HG02588 (cell line): Measurements from ENCODE around the gene IHH.

Source experiments
- ATAC-seq: cut with Tn5 transposase; IDR thresholded peaks from one replicate; pipeline ENCODE4 v1.9.1; 2021; ENCODE audit warnings: mild to moderate bottlenecking, moderate library complexity; ENCODE audit not compliant: unreplicated experiment

The IHH gene

GRCh38 chr2:219076253-219076652, 15.5 kb upstream of the IHH start:
- no peak for ATAC-seq

- ATAC-seq: no peak
Observed at GRCh38 chr2:219073413-219074129, 12.8 kb upstream of the IHH start.

GRCh38 chr2:219072741-219073250, 12.1 kb upstream of the IHH start:
- ATAC-seq: no peak

GRCh38 chr2:219071131-219071816, 10.6 kb upstream of the IHH start:
- ATAC-seq: no peak

- no peak for ATAC-seq
Observed at GRCh38 chr2:219065484-219065883, 4.8 kb upstream of the IHH start.

GRCh38 chr2:219062081-219062480, 1.4 kb upstream of the IHH start:
- ATAC-seq: no peak

GRCh38 chr2:219059725-219060682, 717 bp downstream of the IHH start:
- ATAC-seq: no peak

GRCh38 chr2:219059375-219059724, 1.4 kb downstream of the IHH start:
- no peak for ATAC-seq

GRCh38 chr2:219058541-219059374, 2.0 kb downstream of the IHH start:
- no peak for ATAC-seq

GRCh38 chr2:219057709-219058540, 2.8 kb downstream of the IHH start:
- peak; percentile 81 for ATAC-seq

- no peak for ATAC-seq
Observed at GRCh38 chr2:219056896-219057708, 3.6 kb downstream of the IHH start.

- no peak for ATAC-seq
Observed at GRCh38 chr2:219056176-219056895, 4.4 kb downstream of the IHH start.

- ATAC-seq: no peak
Observed at GRCh38 chr2:219054956-219055903, 5.5 kb downstream of the IHH start.

- ATAC-seq: no peak
Observed at GRCh38 chr2:219049282-219049681, 11.4 kb downstream of the IHH start.

GRCh38 chr2:219045937-219046550, 14.7 kb downstream of the IHH start:
- no peak for ATAC-seq

GRCh38 chr2:219042750-219043149, 18.0 kb downstream of the IHH start:
- no peak for ATAC-seq

- no peak for ATAC-seq
Observed at GRCh38 chr2:219042157-219042556, 18.6 kb downstream of the IHH start.
